Suppressor macrophage treated with lipopolysaccharide for 4 hours (primary cell): ENCODE data around the gene USP17L29.
"Not testable (repeated sequence)": the region's sequence is repeated elsewhere in the genome, so short reads cannot be mapped to it uniquely, and the experiment has no call there.

Experiments used
- DNase-seq: peaks from one replicate; pipeline ENCODE4 v3.0.0-alpha.2; 2020

USP17L29 gene

GRCh38 chr4:9353338-9353737 is at the start of gene USP17L29:
Gene USP17L29, plus strand, starts transcription at chr4:9353638. Its CDS starts 0 bp downstream, at chr4:9353638.
- not testable (repeated sequence) for DNase-seq

- not testable (repeated sequence) for DNase-seq
These were observed 29.2 kb upstream of the USP17L29 start for GRCh38 chr4:9324191-9324590.

- DNase-seq = not testable (repeated sequence)
These were observed 28.6 kb upstream of the USP17L29 start, which contains the start of gene USP17L24 for GRCh38 chr4:9324865-9325264. Gene USP17L24, plus strand, starts transcription at chr4:9325165. Its CDS starts 0 bp downstream, at chr4:9325165.

GRCh38 chr4:9329611-9330010 is 23.8 kb upstream of the USP17L29 start, which contains the start of gene USP17L25:
Gene USP17L25, plus strand, starts transcription at chr4:9329911. Its CDS starts 0 bp downstream, at chr4:9329911.
- not testable (repeated sequence) for DNase-seq

- not testable (repeated sequence) for DNase-seq
These were observed 19.1 kb upstream of the USP17L29 start, which contains the start of gene USP17L26 for GRCh38 chr4:9334358-9334757. Gene USP17L26, plus strand, starts transcription at chr4:9334658. Its CDS starts 0 bp downstream, at chr4:9334658.

- DNase-seq = not testable (repeated sequence)
These were observed 14.3 kb upstream of the USP17L29 start, which contains the start of gene USP17L5 for GRCh38 chr4:9339103-9339502. Gene USP17L5, plus strand, starts transcription at chr4:9339403. Its CDS starts 0 bp downstream, at chr4:9339403.

- DNase-seq = not testable (repeated sequence)
These were observed 9.6 kb upstream of the USP17L29 start, which contains the start of gene USP17L27 for GRCh38 chr4:9343848-9344247. Gene USP17L27, plus strand, starts transcription at chr4:9344148. Its CDS starts 0 bp downstream, at chr4:9344148.

- not testable (repeated sequence) for DNase-seq
These were observed 4.8 kb upstream of the USP17L29 start, which contains the start of gene USP17L28 for GRCh38 chr4:9348593-9348992. Gene USP17L28, plus strand, starts transcription at chr4:9348893. Its CDS starts 0 bp downstream, at chr4:9348893.

- not testable (repeated sequence) for DNase-seq
These were observed 2.6 kb upstream of the USP17L29 start for GRCh38 chr4:9350866-9351265.

- DNase-seq = not testable (repeated sequence)
These were observed 9.4 kb downstream of the USP17L29 start, which contains the start of gene USP17L30 for GRCh38 chr4:9362829-9363228. Gene USP17L30, plus strand, starts transcription at chr4:9363129. Its CDS starts 0 bp downstream, at chr4:9363129.

GRCh38 chr4:9379881-9380280 is 26.4 kb downstream of the USP17L29 start:
- DNase-seq = not testable (repeated sequence)

GRCh38 chr4:9381012-9381534 is 27.6 kb downstream of the USP17L29 start:
- peak; percentile 1 for DNase-seq

- no peak for DNase-seq
These were observed 30.7 kb downstream of the USP17L29 start for GRCh38 chr4:9384126-9384525.

GRCh38 chr4:9389001-9389400 is 35.6 kb downstream of the USP17L29 start:
- DNase-seq = not testable (repeated sequence)
